T-helper 2 cell treated with Interferon-gamma antibody and Interleukin-4, amounts not matched to agents 100 ng/mL and 5 ng/mL, for 36 hours (primary cell): ENCODE results near the gene SLC8A1. TPM values are rescaled to one million over a fixed set of nuclear protein-coding genes. Genes with fewer than 3 reads are reported as not detected.

Experiments
- intact Hi-C: fragments of 100-400 bp; cut with micrococcal nuclease; formaldehyde crosslinking; loops from one replicate; pipeline ENCODE4 v1.15.1; 2023
- total RNA-seq: library from RNA; stranded (reverse); gene quantifications from 2 replicates; pipeline ENCODE4 v1.2.3, GENCODE V29; 2022

SLC8A1 gene
- total RNA-seq, 1 donor from 2014 or later: 1.8 TPM

DNA sequence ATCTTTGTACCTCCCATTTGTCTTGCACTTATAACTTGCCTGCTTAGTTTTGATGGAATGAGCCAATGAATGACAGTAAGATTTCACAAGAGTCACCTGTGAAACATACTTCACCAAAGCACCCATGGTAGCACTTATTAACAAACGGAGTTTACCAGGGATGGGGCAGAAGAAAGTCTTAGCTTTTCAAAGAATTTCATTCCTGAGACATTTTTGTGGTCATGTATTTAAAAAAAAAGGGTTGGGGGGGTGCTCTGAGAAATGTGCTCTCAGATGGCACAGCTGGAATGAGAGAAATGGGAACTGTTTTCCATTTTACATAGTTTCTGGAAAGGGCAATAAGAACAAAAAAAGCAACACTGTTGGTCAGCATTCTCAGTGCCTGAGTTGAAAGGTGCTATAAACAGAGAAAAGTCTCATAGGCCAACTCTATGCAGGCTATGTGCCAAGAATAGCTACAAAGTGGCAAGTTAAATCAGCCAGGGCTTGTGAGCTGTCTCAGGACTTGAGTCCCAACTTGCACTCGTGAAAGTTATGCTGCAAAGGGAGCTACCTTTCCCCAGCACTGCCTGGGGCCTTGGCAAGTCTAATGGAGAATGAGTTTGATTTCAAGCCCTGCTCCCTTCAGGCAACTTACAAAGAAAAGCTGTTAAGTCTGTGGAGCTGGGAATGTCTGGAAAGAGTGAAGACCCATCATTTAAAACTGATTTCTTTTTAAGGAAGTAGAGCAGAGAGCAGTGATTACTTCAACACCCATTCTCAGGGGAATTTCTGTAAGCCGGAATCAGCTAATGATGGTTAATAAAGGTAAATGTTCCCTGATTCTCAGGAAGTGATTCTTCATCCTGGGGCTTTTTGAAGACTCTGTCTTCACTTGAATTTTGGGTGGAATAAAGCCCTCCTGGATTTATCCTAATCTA is 170.6 kb downstream of the SLC8A1 start:
- intact Hi-C loops: no loop called here

DNA sequence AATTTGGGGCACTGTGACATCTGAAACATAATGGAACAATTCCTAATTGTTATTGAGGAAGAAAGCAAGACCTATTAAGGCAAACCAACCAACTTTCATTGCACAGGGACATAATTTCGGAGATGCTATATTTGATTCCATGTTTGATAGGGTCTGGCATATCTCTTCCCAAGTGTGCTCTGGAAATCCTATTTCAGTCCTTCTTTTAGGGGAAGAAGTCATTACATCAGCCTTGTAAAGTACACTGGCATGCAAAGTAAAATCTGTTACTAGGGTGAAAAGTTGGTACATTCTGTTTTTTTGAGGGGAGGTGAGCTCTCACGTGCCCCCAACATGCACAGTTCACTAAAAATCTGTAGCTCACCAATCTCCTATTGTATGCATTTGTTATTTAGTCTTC is 172.4 kb downstream of the SLC8A1 start:
- intact Hi-C loops: no loop called here

DNA sequence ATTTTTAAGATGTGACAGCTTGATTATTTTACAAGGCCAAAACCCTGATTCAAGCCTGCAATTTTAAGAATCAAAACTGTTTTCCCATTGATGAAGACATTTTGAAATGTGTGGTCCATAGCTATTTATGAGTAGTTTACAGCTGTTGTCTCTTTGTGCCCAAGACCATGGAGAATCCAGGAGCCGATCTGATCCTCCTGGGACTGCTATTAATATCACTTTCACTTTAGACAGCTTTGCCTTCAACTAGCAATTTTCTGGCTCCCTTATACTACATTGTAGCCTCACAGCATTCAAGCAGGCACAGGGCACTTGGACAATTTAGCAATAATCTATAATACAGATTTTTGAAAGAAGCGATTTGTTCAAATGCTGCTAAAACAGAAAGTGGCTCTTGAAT is 172.9 kb downstream of the SLC8A1 start:
- intact Hi-C loops: no loop called here

- intact Hi-C loops: no loop called here
These were observed 175.8 kb downstream of the SLC8A1 start for GRCh38 chr2:40276076-40276475.

DNA sequence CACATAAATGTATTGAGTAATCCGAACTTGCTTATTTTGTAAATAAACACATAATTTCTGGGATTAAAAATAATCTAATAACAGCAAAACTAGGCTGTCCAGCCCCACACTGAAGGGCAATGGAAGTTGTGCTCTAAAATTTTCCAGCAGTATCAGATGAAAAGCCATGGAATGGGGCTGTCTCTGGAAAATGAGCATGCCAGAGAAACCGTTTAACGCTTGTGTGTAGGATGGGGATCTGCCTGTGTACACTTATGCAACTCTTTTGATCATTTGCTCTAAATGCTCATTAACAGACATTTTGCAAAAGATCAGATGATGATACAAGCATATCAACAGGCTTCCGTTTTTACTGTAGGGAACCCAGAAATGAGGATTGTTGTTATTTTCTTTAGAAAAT is 177.6 kb downstream of the SLC8A1 start:
- intact Hi-C loops: no loop called here

- intact Hi-C loops: no loop called here
These were observed 178.1 kb downstream of the SLC8A1 start for GRCh38 chr2:40273734-40274182.

GRCh38 chr2:40271094-40271493 is 180.8 kb downstream of the SLC8A1 start:
- intact Hi-C loops: no loop called here

DNA sequence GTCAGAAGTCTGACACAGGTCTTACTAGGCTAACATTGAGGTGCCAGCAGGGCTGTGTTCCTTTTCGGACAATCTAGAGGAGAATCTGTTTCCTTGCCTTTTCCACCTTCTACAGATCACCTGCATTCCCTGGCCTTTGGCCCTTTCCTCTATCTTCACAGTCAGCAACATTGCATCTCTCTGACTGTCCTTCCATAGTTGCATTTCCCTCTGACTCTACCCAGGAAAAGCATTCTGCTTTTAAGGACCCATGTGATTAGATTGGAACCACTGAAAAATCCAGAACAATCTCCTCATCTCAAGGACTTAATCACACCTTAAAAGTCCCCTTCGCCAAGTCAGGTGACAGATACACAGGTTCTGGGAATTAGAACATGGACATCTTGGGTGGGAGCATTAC is 181.5 kb downstream of the SLC8A1 start:
- intact Hi-C loops: no loop called here

DNA sequence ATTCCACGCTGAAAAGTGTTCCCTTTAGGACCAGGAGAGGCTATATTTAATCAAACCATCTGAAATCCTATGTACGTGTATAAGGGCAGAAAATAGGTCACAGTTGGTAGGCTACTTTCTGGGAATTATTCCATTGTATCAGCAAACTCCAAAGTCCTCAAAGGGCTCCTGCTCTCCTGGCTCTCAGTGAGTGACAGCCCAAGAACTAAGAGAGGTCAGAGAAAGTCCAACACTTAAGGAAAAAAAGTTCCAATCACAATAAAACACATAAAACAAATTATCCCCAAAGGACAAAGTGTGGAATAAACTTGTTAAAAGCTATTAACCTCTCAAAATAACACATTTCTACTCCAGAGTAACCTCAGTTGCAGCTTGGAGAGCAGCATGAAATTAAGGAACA is 183.3 kb downstream of the SLC8A1 start:
- intact Hi-C loops: no loop called here

- intact Hi-C loops: no loop called here
These were observed 185.7 kb downstream of the SLC8A1 start for GRCh38 chr2:40266201-40266600.

DNA sequence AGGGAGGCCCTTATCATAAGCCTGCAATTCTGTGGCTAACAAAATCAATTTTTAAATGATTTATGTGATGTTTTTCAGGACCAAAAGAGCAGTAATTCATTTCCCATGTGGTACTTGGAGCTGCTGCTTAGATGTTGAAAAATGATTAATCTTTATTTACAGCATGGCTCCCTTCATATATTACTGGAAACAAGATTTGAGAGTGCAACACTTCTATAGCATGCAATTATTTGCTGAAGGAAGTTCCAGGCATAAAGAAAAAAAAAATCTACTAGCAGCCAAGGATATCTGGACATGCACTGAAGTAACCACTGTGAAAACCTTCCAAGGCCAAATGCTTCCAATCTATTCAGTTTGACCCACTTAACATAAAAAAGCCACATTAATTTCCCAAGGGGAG is 186.3 kb downstream of the SLC8A1 start:
- intact Hi-C loops: no loop called here

GRCh38 chr2:40261042-40261441 is 190.8 kb downstream of the SLC8A1 start:
- intact Hi-C loops: no loop called here

GRCh38 chr2:40260437-40260836 is 191.5 kb downstream of the SLC8A1 start:
- intact Hi-C loops: no loop called here

DNA sequence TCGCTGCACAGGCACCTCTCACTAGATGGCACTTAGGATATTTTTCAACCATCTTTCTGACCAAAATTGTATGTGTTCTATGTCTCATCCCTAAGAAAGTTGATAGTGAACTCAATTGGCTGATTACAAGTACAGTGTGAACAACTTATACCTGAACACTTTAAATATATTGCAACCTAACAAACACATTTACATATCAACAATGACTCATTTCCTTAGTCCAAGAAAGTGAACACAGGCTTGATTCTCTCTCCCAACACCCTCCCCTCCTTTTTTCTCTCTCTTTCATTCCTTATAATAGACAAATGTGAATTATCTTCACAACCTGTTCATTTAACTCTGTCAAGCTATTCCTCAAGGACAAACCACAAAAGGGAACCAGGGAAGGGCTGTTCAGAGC is 192.0 kb downstream of the SLC8A1 start:
- intact Hi-C loops: no loop called here

DNA sequence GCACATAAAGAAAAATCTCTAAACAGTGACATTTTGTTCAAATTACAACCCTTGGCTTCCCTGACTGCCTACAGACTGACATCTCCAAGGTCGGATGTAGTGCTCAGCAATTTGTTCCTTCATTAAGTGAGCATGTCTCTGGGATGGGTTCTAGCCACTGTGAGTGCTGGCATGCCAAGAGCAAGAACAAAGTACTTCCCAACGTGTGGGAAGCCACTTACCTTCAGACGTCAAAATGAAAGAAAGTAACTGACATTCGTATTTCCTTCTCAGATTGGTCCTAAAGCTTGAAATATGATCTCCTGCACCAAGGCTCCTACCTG is 193.8 kb downstream of the SLC8A1 start:
- intact Hi-C loops: no loop called here

DNA sequence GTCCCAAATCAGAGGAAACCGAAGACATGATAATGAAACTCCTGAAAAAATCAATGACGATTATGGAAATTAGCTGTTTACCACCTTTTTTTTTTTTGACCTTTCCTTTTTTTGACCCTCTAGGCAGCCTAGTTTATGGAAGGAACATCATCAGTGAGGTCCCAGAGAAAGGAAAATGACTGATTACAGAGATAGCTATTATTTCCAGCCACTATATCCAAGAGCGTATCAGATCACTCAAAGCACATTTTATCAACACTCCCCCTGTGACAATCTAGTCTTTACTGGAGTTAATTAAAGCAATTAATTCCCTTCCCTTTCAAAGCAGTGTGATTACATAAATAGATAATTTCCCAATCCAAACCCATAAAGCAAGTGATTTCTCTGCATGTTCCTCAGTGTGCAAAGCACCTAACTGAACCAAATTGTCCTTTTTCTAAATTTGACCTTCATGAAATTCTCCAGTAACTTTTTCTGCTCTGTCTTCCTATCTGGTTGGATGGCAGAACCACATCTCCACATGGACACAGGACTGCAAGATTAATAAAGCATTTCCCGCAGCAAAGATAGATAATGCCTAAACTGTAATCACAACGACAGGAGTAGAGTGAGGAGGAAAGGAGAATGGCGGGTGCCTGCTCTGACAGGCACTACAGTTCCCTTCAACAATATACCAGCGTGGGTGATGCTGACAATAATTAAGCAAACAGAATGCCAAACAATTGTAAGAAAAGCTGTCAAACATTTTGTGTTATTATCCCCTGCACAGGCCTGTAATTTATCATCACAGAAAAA is 194.4 kb downstream of the SLC8A1 start:
- intact Hi-C loops: no loop called here

- intact Hi-C loops: no loop called here
These were observed 195.2 kb downstream of the SLC8A1 start for GRCh38 chr2:40256649-40257048.

DNA sequence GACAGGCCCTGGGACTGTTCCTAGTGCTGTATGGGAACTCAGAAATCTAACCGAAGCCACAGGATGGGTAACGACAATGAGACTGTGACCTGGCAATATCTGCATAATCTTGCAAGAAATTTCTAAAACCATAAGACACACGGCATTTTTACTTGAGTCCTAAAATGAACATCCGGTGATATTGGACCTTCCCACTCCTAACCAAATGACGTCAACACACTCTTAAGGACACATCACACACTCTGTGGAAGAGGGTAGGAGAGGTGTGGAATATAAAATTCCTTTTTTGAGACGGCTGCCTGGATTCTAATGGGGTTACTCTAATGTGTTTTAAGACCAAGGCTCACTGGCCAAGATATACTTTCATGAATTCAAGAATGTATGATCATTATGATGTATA is 195.9 kb downstream of the SLC8A1 start:
- intact Hi-C loops: no loop called here

- intact Hi-C loops: no loop called here
These were observed 196.8 kb downstream of the SLC8A1 start for GRCh38 chr2:40255103-40255502.

DNA sequence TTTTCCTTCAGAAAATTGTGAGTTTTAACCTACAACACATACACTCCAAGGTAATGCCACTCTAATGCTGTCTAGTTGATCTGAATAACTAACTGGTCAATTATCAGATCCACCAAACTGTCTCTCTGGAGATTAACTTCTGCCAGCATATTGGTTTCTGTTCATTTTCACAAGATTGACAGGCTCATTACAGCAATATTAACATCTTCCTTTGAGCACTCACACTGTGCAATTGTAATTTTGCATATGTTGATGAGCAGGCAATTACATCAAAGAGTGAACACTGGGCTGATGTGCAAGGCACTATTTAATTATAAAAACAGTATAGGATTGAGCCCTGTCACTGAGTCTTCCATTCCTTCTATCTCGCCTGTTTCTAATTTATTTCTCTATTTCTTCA is 197.3 kb downstream of the SLC8A1 start:
- intact Hi-C loops: no loop called here

GRCh38 chr2:40251137-40251536 is 200.8 kb downstream of the SLC8A1 start:
- intact Hi-C loops: no loop called here

- intact Hi-C loops: loop anchor here (10.0 kb wide), 1 partner anchor 305 kb away; no protein-coding TSS in a partner anchor
These were observed 202.3 kb downstream of the SLC8A1 start for GRCh38 chr2:40249577-40249976.
